SKM-1 (cell line): ENCODE measurements around the gene CNTNAP2.
A peak's percentile ranks its signal among the peaks of the same experiment; 100 is the strongest.

Experiments
- DNase-seq: peaks from one replicate; lab custom pipeline; 2025; ENCODE audit not compliant: unreplicated experiment; lab: John Stamatoyannopoulos, UW

Gene CNTNAP2

DNA sequence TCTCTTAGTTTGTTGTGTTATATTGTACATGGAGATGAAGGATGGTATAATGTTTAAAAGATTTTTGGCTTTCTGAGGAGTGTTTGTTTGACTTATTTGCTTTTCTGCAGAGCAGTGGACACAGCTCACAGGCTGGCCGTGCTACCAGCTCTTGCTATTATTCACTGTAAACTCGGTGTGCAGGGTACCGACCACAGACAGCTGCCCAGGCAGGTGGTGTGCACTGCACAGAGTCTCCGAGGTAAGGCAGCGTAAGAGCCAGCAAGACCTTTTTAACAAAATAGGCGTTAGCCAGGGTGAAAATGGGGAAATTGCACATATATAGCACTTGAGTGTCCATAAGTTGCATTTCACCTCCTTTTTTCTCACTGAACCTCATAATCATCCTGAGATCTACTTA lies 438.0 kb downstream of the CNTNAP2 start:
- DNase-seq = no peak

DNA sequence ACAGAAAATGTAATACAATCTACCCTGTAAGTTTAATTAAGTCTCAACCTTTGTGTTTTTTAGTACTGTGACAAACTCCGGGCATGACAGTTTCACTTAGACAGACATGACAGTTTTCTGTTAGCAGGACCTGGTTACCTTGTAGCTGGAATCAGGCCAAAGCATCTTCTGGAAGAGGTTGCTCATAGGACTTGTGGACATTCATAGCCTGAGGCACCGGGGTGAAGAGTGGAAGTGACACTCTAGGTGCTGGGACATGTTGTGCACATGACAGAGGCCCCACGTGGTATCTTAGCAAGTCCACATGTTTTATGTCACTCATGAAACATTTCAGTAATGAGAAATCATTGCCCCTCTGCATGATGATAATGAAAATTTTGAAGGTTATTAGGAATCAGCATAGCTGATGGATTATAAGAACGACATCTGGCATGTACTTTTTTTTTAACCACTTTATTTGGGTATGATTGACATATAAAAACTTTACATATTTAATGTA lies 441.4 kb downstream of the CNTNAP2 start:
- no peak for DNase-seq

DNA sequence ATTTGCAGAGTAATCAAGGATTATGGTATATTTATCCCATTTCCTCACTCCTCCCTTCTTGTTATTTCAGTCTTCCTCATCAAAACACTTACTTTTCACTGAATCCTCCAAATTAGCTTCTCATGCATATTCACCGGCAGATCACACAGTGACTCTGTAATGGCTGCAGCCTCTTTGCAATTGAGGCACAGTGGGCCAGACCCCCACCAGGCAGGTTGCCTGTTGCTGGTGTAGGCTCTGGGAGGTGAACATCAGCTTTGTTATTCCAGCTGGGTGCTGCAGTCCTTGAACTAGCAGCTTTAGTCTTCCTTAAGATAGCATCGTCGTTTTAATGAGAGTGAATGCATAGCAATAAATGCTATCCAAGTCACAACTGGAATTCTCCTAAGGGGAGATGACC lies 449.3 kb downstream of the CNTNAP2 start:
- no peak for DNase-seq

DNA sequence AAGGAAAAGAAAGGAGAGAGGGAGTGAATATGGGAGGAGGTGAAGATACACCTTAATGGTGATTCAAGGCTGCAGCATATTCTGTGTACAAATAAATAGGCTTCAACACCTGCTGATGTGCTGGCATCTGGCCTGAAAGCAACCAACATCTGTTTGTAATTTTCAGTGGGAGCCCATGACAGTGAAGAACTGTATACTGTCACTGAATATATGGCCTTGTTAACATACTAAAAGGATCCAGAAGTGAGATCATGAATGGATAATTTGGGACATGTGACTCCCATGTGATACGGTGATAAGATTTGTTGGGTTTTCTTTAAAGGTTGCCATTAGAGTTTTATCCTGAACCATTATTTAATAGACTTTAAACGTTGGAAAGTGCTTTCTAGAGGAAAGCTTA lies 459.3 kb downstream of the CNTNAP2 start:
- no peak for DNase-seq

DNA sequence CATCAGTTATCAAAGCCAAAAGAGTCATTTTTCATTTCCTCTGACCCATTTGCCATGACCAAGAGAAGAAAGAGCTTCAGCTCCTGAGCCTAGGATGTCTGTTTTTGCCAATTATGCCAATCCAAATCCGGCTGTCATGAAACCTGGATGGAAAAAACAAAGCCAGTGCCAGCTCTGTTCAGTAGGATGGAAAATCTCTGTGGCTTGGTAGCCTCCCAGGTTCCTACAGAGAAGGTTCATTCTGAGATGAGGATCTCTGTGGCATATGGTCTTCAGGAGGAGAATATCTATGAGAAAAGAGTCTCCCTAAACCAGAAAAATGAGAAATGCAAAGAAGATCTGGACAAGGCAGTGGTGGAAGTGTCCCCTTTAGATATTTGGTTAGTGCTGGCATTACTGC lies 475.4 kb downstream of the CNTNAP2 start:
- DNase-seq = no peak

DNA sequence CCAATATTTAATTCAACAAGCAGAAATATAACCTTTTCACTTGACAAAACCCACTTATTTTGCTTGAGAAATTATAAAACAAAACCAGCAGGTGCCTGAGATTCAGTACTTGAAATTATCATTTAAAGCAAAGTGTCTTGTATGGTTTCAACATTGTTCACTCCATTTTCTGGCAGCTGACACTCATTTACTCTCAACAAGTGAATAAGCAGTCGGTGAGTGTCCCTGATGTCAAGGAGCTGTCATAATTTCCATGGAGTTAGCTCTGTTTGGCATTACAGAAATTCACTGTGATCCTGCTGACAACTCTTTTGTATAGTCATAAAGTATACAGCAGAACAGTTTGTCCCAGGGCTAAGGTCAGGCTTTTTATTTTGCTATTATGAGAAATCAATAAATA lies 490.0 kb downstream of the CNTNAP2 start:
- no peak for DNase-seq

DNA sequence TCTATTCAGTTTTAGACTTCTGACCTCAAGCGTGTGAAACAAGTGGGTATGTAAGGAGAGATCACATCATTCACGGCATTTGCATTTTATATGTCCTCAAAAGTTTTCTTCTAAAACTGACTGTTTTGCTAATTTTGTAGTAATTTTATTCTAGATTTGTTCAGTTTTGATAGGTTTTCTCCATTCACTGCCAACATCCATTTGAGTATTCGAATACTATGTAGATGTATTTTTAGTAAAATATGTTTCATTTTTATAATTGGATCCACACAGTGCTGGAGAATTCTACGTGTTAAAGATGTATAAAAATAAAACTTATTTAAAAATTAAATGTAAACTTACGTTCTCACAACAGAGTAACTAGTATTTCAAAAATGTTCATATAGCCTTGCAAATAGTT lies 503.0 kb downstream of the CNTNAP2 start:
- DNase-seq = no peak

DNA sequence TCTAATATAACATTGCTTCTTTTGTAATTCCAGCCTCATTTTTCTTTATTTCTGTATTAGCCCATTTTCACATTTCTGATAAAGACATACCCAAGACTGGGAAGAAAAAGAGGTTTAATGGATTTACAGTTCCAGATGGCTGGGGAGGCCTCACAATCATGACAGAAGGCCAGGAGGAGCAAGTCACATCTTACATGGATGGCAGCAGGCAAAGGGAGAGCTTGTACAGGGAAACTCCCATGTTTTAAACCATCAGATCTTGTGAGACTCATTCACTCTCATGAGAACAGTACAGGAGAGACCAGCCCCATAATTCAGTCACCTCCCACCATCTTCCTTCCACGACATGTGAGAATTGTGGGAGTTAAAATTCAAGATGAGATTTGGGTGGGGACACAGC lies 510.3 kb downstream of the CNTNAP2 start:
- no peak for DNase-seq

DNA sequence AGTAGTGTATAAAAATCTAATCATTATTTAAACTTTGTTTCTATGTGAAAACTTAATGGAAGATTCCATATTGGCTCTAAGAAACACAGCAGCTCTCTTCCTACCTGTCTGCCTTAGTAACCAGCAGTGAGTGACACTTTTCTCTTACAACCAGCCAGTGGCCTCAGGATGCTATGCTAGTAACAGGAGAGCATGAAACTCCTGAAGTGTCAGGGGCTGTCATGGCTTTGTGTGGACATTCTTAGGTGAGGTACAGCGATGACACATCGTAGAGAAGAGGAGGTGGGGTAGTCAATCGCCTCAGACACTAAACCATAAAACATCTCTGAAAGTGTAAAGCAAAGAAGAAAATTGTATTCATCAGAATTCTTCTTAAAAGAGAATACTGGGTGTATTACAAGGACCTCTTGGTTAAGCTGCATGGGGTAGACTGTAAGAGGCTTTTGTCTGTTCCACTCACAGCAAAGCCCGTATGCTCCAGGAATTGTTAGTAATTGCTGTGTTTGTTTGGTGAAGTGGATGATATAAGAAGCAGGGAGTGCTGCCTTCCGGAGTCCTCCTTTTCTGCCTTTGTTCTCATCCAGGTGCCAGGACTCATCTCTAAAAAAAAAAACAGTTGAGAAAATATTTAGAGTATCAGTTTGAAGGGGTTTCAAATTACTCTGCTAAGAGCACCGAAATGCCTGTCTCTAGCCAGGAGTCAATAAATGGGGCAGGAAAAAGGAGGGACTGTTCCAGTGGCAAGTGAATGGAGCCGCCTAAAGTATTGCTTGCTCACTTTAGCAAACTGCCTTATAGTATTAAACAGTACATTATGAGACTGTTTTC lies 518.8 kb downstream of the CNTNAP2 start:
- no peak for DNase-seq

DNA sequence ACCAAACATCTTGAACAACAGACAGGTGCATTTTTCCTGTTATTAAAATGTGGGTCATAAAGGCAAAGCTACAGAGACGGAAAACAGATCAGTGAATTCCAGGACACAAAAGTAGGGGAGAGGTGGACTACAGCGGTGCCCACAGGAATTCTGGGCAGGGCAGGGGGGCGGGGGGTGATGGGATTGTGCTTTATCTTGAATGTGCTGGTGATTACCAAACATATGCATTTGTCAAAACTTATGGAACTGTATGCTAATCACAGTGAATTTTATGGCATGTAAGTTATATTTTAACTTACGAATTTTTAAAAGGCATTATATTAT lies 519.4 kb downstream of the CNTNAP2 start:
- no peak for DNase-seq

DNA sequence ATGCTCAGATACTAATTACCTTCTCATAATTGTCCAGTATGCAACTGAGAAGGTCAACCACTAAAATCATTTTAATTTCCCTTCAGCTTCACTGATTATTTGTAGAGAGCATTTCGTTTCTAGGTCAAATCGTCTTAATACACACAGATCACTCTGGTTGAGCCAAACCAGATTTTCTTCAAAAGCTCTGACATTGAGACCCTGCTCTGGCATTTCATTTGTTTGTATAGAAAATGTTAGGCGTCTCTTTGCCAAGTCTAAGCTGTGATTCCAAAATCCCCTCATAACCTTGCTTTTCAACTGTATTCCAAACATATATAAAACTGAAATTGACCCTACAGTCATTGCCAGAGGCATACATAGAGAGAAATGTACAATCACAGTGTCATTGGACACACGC lies 520.0 kb downstream of the CNTNAP2 start:
- no peak for DNase-seq

DNA sequence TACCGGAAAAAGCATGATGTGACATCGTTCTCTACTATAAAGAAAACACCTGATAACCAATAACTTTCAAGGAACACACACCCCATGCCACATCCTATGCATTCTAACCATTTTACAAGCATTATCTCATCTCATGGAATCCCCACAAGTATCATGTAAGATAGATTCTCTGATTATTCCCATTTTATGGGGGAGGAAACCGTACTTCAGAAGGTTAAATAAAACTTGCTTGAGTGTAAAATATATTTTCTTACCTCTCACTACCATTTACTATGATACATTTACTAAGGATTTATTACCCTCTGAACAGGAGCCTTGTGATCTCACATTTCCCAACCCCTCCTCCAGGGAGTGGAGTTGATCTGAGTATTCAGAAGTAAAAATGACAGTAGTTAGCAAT lies 522.7 kb downstream of the CNTNAP2 start:
- no peak for DNase-seq

DNA sequence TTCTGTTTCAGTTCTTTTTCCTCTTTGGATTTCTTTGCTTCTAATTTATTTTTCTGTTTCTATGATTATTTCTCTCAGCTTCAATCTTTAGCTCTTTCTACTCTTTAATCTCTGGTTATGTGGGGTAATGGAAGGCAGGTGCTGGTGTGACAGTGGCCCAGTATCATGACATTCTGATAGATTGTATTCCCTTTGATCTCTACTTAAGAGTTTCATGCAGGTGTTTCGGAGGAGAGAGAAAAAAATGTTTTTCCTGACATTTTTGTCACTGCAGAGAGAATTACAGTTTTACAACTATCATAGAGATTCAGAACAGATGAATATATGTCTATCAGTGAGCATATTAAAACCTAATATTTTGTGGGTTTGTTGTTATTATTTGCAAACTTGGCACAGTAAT lies 524.9 kb downstream of the CNTNAP2 start:
- no peak for DNase-seq

DNA sequence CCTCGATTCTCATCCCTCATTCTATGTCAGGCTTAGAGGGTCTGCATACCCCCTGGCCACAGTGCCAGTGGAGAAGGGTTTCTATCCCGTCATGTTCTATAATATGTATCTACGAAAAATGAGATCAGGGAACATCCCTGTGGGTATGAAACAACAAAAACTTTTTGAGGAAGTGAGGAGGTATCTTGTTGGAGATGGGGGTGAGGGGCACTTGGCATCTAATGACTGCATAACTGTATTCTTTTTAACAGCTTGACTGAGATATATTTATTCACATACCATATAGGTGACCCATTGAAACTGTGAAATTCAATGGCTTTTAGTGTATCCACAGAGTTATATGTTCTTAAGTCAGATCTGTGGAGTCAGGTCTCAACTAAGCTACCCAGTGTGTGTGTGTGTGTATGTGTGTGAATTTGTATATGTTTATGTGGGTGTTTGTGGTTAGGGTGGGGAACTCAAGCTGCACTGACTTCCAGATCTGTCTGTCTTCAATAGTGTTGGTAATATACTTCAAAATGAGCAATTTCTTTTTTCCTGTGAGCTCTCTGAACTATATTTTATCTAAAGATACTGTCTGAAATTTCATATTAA lies 528.9 kb downstream of the CNTNAP2 start:
- no peak for DNase-seq

DNA sequence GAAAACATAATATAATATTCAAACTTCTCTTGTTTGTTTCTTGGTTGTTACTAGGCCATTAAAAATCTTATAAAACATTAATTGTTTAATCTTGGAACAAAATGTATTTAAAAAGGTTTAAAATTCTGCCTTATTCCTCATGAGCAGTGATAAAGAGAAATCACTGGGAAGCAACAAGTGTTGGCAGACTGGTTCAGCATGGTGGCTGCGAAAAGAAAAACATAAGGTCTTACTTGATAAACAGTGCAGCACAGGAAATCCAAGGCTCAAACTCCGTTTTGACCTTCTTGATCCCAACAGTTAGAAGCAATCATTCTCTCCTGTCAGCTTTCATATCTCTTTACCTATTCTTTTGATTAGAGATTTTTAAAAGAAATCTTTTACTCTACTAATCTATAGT lies 530.8 kb downstream of the CNTNAP2 start:
- DNase-seq = no peak

DNA sequence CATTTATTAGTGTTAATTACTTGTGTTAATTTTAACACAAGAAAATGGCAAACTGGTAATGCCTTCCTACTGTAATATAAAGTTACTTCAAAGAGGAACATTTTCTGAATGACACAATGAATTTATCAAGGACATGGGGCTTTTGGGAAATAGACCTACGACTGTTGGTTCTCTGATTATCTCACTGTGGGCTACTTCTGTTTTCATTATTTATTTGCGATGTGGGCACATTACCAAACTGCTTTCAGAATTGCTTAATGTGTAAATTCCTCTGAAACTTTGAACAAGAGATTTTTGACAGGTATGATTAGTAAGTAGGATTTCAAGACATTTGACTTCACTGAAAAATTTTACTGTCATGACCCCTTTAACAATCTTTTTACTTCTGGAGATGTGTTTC lies 535.6 kb downstream of the CNTNAP2 start:
- no peak for DNase-seq

DNA sequence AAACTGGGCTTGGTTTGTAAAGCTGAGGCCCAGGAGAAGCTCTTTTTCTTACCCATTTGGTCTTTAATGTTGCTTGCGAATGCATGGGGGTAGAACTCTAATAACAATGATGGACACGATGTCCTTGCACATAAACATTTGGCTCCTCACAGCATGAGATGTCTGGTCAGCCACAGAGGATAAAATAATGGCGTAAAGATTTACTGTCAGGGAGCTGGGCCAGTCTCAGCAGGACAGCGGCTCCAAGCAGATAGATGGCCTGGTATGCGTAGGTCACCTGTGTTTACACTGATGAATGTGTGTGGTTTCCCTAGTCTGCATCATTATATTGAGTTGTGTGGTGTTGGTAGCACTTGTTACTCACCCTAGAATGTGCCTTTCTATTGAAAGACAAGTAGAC lies 537.4 kb downstream of the CNTNAP2 start:
- DNase-seq = no peak

DNA sequence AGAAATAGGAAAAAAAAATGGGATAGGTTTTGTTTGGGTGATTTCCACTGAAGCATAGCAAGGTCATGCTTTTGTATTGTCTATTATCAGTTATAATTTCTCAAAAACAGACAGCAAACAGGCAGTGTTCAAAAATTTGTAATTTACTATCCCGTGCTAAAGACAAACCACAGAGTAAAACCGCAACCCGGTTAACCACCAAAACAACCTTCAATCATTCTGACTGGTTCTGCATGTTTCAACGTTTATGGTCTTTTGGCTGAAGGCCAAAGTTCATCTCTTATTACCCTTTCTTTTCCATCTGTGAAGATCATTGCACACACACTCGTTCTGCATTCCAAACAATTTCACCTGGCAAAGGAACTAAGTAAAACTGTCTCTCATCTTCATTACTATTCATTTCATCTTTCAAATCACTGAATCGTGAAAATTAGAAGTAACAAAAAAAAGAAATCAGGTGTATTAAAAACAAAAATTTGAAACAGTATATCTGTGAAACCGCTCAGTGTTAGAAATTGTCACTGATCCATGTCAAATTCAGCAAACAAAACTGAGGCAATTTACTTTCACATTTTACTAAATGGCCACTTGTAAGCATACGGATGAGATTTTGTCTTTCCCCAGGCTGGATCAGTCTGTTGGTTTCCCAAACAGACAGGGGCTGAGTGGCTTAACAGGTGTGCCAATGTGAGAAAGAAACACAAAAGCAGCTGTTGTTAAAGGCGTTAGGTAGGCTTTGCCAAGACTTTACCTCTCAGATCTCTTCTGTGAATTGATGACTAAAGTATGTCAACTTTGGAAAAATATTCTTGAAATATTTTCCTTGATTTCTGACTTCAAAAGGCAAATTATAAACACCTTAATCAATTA lies 539.6 kb downstream of the CNTNAP2 start:
- DNase-seq = peak; percentile 10

DNA sequence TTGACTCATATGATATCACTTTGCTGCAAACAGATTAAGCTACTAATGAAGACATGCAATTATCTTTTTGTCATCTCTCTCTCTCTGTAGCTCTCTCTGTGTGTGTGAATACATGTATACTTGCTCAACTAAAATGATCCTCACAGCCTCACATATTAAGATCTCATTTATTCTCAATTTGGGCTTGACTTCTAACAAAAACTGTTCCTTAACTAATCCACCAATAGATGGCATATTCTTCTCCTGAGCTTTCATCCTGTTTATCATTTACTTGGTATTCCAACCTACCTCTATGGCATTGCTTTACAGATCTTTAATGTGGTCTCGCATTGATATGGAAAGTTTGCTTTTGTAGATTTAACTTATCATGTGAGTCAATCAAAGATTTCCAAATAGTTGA lies 540.4 kb downstream of the CNTNAP2 start:
- no peak for DNase-seq

DNA sequence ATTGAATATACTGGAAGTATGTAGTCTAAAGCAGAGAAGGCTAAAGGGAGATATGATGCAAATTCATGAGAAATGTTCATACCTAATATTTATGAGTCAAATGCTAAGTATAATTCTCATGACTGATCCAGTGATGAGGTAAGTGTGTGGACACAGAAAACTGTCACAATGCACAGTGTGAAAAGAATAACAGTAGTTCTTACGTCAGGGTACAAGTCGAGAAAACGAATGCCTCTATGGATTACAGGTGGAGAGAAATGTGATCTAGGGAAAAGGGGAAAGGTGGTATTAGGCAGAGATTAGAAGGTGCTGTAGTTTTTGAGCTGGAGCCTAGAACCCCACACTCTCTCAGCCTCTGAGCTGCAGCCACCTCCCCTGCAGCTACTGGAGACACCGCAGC lies 542.0 kb downstream of the CNTNAP2 start:
- DNase-seq = no peak

DNA sequence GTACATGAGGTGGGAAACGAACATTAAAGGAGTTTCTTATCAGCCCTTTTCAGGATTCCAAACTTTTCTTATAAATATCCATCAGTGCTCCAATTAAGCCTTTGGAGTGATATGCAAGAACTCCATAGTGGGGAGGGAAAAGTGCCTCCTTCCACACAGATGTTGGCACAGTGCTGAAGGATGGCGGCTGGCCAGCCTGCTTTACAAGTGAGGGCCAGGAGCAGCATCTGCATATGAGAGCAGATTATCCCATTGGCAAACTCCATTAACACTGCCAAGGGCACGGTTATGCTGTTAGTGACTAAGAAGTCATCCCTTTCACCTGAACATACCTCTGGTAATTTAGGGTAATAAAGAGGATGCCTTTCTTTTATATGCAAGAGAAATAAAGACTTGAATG lies 543.1 kb downstream of the CNTNAP2 start:
- DNase-seq = no peak

DNA sequence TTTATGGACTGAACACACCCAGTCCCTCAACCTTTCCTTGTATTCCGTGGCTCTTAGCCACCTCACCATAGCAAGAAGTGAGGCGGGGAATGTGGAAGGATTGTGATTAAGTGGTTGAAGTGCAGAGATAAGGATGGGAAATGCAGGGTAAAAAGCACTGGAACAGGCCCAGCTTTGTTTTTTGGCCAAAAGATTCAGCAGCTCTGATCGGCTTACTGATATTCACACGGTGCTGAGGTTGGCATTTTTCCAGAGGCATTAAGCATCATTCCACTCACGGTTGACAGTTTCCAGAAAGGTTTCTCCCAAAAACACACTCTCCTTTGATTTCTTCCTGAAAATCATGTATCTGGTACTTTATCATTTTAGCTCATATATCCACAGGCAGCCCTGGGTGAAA lies 544.2 kb downstream of the CNTNAP2 start:
- no peak for DNase-seq
